Endothelial cell of umbilical vein (primary cell): ENCODE data around the gene ZNFX1. TPM values are rescaled to one million over a fixed set of nuclear protein-coding genes. Genes with fewer than 3 reads are reported as not detected.

Source experiments
- BruUV-seq: library from RNA; stranded (reverse); fragments of 400-500 nt; replicated peaks from 2 replicates; lab custom pipeline; 2021; lab: Mats Ljungman, UMichigan
- CTCF ChIA-PET: fragments of 300-600, 350-600 bp; sonication (Branson Sonifier 250); formaldehyde crosslinking; loops from one replicate; lab custom pipeline; 2021; ENCODE audit warnings: antibody characterized with exemption, inconsistent platforms; lab: Charles Lee
- POLR2A ChIA-PET: fragments of 300-600, 350-600 bp; sonication (Branson Sonifier 250); formaldehyde crosslinking; loops from one replicate; lab custom pipeline; 2021; ENCODE audit warnings: antibody characterized with exemption, inconsistent platforms; lab: Charles Lee
- DNase-seq: peaks from one replicate; pipeline ENCODE4 v3.0.0-alpha.2; 2011; ENCODE audit warnings: low read depth, low spot score
- FAIRE-seq: peaks from 2 replicates; lab custom pipeline; 2011; peaks lifted over from hg19 to GRCh38; lab: Jason Lieb, UNC
- H2AFZ ChIP-seq: 2 replicates; pipeline ENCODE4 v1.6.0; 2012; ENCODE audit warnings: low read depth, low read length, control low read depth, inconsistent platforms
- H3K27ac ChIP-seq: 2 replicates; pipeline ENCODE4 v1.5.1; 2011; ENCODE audit warnings: low read depth, mild to moderate bottlenecking, control low read depth, low read length, moderate library complexity; ENCODE audit not compliant: insufficient read depth
- H3K27me3 ChIP-seq, 2 experiments: 2 replicates each; pipeline versions ENCODE4 v1.6.0 to v1.6.1; 2011; ENCODE audit warnings: low read length in 2 of 2, mixed read lengths in 1 of 2; ENCODE audit not compliant: control insufficient read depth in 2 of 2, insufficient read depth in 2 of 2
- H3K36me3 ChIP-seq, 2 experiments: 2 replicates in 1 of 2; 3 replicates in 1 of 2; pipeline ENCODE4 v1.5.1; 2011; ENCODE audit warnings: low read length in 2 of 2, mild to moderate bottlenecking in 1 of 2, moderate library complexity in 1 of 2; ENCODE audit not compliant: control insufficient read depth in 2 of 2, insufficient read depth in 2 of 2; ENCODE audit errors: extremely low read depth in 1 of 2
- H3K4me1 ChIP-seq: 3 replicates; pipeline ENCODE4 v1.5.1; 2011; ENCODE audit warnings: mild to moderate bottlenecking, low read length; ENCODE audit not compliant: control insufficient read depth, insufficient read depth; ENCODE audit errors: extremely low read depth
- H3K4me2 ChIP-seq: 2 replicates; pipeline ENCODE4 v1.6.1; 2011; ENCODE audit warnings: low read length, control low read depth, mixed read lengths; ENCODE audit not compliant: insufficient read depth
- H3K4me3 ChIP-seq, 3 experiments: fragments of 200-600 bp in 1 of 3; sonication (generic), shearing (Covaris generic) in 1 of 3; replicated peaks in 1 of 3; 2 replicates each; pipeline ENCODE4 v1.5.1; 2011 to 2016; ENCODE audit warnings: control low read depth in 3 of 3, low read length in 3 of 3, mild to moderate bottlenecking in 2 of 3, inconsistent platforms in 1 of 3, low read depth in 1 of 3, moderate library complexity in 1 of 3; ENCODE audit not compliant: insufficient read depth in 1 of 3
- H3K79me2 ChIP-seq: 2 replicates; pipeline ENCODE4 v1.6.0; 2012; ENCODE audit warnings: low read length, inconsistent platforms; ENCODE audit not compliant: control insufficient read depth, insufficient read depth
- H3K9ac ChIP-seq: replicated peaks from 2 replicates; pipeline ENCODE3; 2011; ENCODE audit warnings: low read length, control low read depth; ENCODE audit not compliant: insufficient read depth; ENCODE audit errors: extremely low read depth
- H3K9me1 ChIP-seq: replicated peaks from 3 replicates; pipeline ENCODE4 v1.6.0; 2011; ENCODE audit warnings: mild to moderate bottlenecking, low read length; ENCODE audit not compliant: control insufficient read depth, insufficient read depth; ENCODE audit errors: extremely low read depth
- H3K9me3 ChIP-seq: replicated peaks from 2 replicates; pipeline ENCODE4 v1.5.1; 2012; ENCODE audit warnings: low read length, inconsistent platforms; ENCODE audit not compliant: control insufficient read depth, insufficient read depth
- H4K20me1 ChIP-seq: replicated peaks from 2 replicates; pipeline ENCODE3; 2011; ENCODE audit warnings: mild to moderate bottlenecking, low read length; ENCODE audit not compliant: control insufficient read depth, insufficient read depth; ENCODE audit errors: extremely low read depth
- EZH2 ChIP-seq: IDR thresholded peaks from 2 replicates; pipeline ENCODE4 v1.6.1; 2012; ENCODE audit warnings: borderline replicate concordance, low read depth, mild to moderate bottlenecking, moderate library complexity, low read length, inconsistent platforms; ENCODE audit not compliant: severe bottlenecking
- FOS ChIP-seq: IDR thresholded peaks from 2 replicates; pipeline ENCODE4 v1.6.1; 2011; ENCODE audit warnings: mild to moderate bottlenecking, low read length, moderate library complexity, borderline replicate concordance; ENCODE audit not compliant: insufficient read depth
- GATA2 ChIP-seq: IDR thresholded peaks from 2 replicates; pipeline ENCODE4 v1.7.0; 2011; ENCODE audit warnings: low read depth, mild to moderate bottlenecking, moderate library complexity, mixed read lengths, low read length; ENCODE audit not compliant: insufficient read length, insufficient read depth
- JUN ChIP-seq: IDR thresholded peaks from 2 replicates; pipeline ENCODE4 v1.6.1; 2011; ENCODE audit warnings: borderline replicate concordance, low read depth; ENCODE audit not compliant: insufficient read length, insufficient read depth
- MYC ChIP-seq: IDR thresholded peaks from one replicate; pipeline ENCODE4 v1.6.1; 2011; ENCODE audit warnings: mild to moderate bottlenecking, low read depth, low read length
- POLR2A ChIP-seq: IDR thresholded peaks from 2 replicates; pipeline ENCODE4 v1.6.1; 2012; ENCODE audit warnings: low read depth, mild to moderate bottlenecking, control low read depth, low read length
- POLR2AphosphoS5 ChIP-seq: IDR thresholded peaks from 2 replicates; pipeline ENCODE4 v1.6.1; 2012; ENCODE audit warnings: low read depth, mild to moderate bottlenecking, control low read depth, low read length, moderate library complexity; ENCODE audit not compliant: insufficient read depth
- dilution Hi-C: fragments of 300-500 bp; cut with MboI; formaldehyde crosslinking; loops from one replicate; pipeline ENCODE4 v1.15.0; 2019; ENCODE audit warnings: low sequenced_read_pairs; ENCODE audit not compliant: extremely low pct_ligation_motif_present
- intact Hi-C: fragments of 100-400 bp; cut with micrococcal nuclease; formaldehyde crosslinking; loops from one replicate; pipeline ENCODE4 v1.10.0; 2022
- polyA plus RNA-seq, 4 experiments: library from polyadenylated mRNA; depleted of rRNA in 3 of 4; stranded (reverse) in 3 of 4; unstranded in 1 of 4; fragments of >200 nt; gene quantifications; 2 replicates each; pipeline versions ENCODE4 v1.2.1 to v1.2.3, GENCODE V29; 2011 to 2012; ENCODE audit warnings: missing spikeins in 1 of 4
- total RNA-seq: library from RNA; stranded (reverse); gene quantifications from 2 replicates; pipeline ENCODE4 v1.2.3, GENCODE V29; 2021
- TF ChIP-seq, protein P1 (sequence below), 2 donors: IDR thresholded peaks; 1 replicate in 1 of 2; 2 replicates in 1 of 2; pipeline ENCODE4 v1.5.1; 2011; ENCODE audit warnings: low read length in 2 of 2, mild to moderate bottlenecking in 2 of 2, moderate library complexity in 2 of 2, control low read depth in 1 of 2, inconsistent platforms in 1 of 2, low read depth in 1 of 2; ENCODE audit not compliant: insufficient read depth in 1 of 2; ENCODE audit errors: extremely low read depth in 1 of 2
- TF ChIP-seq, protein P2 (sequence below): IDR thresholded peaks from 2 replicates; pipeline ENCODE4 v1.6.1; 2011; ENCODE audit not compliant: insufficient read depth, insufficient read length

The ZNFX1 gene
- total and polyA plus RNA-seq, 2 donors (not counting 3 experiments of a cell fraction or from before 2014, with no cell fraction given), result 8.3 to 27.9 TPM

DNA sequence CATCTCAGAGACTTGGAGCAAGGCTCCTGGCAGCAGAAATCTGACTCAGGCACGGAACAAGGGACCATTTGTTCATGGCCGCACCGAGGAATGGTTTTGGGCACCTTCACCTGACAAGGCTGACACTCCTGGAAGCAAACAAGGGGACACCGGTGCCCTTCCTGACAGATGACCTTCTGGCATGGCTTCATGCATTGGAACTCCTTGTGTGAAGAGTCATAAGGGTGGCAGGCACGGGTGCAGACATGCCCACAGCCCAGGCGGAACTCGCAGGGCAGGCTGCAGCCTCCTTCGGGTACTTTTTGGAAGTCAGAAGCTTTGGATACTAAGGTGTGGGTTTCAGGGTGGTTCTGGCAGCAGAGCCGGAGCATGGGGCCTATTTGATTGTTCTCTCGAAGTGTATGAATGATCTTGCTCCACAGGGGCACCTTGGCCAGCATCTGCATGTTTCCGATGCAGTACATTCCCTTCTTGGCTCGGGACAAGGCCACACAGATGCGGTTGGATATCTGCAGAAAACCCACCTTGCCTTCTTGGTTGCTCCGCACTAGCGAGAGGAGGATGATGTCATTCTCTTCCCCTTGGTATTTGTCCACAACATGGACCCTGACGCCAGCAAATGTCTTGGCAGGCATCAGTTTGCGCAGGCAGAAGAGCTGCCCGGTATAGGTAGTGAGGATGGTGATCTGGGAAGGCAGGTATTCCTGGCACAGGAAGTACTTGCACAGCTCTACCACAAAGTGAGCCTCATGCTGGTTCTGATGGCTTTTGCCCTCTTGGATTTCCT, 28.8 kb downstream of the ZNFX1 start:
- Histone ChIP-seq H3K79me2 (no peaks in the 10 kb centered on the region), H3K9me1 (no peaks in the 10 kb centered on the region), H3K27ac (no peak overlapping the region), H3K4me1 (peaks cover 26% of the 10 kb centered on the region), H3K36me3 (peaks cover 33 to 42% of the 10 kb centered on the region in 2 experiments), H3K4me2 (no peak overlapping the region), H3K27me3 (no peaks in the 10 kb centered on the region), H3K9me3 (no peaks in the 10 kb centered on the region), H3K4me3 (no peak overlapping the region), H2AFZ (no peak overlapping the region), H4K20me1 (no peaks in the 10 kb centered on the region), H3K9ac (no peak overlapping the region)
- POLR2A ChIA-PET, result interaction anchor here (0.9 kb wide), 1 partner anchor 29 kb away, joined by 3 read pairs; the partner anchor contains the start of gene ZNFX1
- FAIRE-seq, result peak; percentile 58
- TSS peak; percentile 12 for BruUV-seq
- no peak for DNase-seq
- TF ChIP-seq JUN, result no peak
- TF ChIP-seq, protein P1, sequence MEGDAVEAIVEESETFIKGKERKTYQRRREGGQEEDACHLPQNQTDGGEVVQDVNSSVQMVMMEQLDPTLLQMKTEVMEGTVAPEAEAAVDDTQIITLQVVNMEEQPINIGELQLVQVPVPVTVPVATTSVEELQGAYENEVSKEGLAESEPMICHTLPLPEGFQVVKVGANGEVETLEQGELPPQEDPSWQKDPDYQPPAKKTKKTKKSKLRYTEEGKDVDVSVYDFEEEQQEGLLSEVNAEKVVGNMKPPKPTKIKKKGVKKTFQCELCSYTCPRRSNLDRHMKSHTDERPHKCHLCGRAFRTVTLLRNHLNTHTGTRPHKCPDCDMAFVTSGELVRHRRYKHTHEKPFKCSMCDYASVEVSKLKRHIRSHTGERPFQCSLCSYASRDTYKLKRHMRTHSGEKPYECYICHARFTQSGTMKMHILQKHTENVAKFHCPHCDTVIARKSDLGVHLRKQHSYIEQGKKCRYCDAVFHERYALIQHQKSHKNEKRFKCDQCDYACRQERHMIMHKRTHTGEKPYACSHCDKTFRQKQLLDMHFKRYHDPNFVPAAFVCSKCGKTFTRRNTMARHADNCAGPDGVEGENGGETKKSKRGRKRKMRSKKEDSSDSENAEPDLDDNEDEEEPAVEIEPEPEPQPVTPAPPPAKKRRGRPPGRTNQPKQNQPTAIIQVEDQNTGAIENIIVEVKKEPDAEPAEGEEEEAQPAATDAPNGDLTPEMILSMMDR (IDR thresholded peaks at IDR 0.05; ENCODE audit: extremely low read depth in 1 of 2, insufficient read depth in 1 of 2, low read depth in 1 of 2, low read length in 2 of 2), result no peak
- intact Hi-C loops, result no loop called here
- CTCF ChIA-PET, result interaction anchor here (1.8 to 2.1 kb wide), 2 partner anchors 18 to 71 kb away, joined by 4 to 5 read pairs; no protein-coding TSS in a partner anchor
- dilution Hi-C loops, result no loop called here

DNA sequence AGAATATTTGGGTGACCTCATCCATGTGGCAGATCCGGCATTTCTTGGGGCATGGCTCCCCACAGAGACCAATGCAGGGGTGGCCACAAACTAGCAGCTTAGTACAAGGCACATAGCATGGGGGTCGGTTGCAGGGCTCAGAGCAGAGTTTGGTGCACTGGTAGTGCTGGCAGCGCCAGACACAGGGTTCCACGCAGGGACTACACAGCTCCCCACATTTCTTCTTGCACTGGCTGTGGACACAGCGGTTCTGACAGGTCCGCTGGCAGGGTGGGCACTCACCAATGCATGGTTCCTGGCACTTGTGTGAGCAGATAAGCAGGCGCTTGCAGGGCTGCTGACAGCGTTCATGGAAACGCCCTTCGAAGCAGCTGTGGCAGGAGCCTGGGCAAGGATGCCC, 29.6 kb downstream of the ZNFX1 start:
- Histone ChIP-seq H4K20me1 (no peaks in the 10 kb centered on the region), H3K36me3 (peaks cover 31 to 41% of the 10 kb centered on the region in 2 experiments), H3K4me2 (no peak overlapping the region), H3K9me3 (no peaks in the 10 kb centered on the region), H3K27ac (peak overlapping the region; percentile 46), H3K4me3 (no peak overlapping the region), H3K27me3 (no peaks in the 10 kb centered on the region), H3K79me2 (no peaks in the 10 kb centered on the region), H2AFZ (no peak overlapping the region), H3K4me1 (peaks cover 26% of the 10 kb centered on the region), H3K9ac (no peak overlapping the region), H3K9me1 (no peaks in the 10 kb centered on the region)
- BruUV-seq, result no TSS peak
- POLR2A ChIA-PET, result no interaction called here
- intact Hi-C loops (no loop called here), dilution Hi-C loops (no loop called here)
- TF ChIP-seq GATA2, result no peak
- no peak for TF ChIP-seq JUN
- TF ChIP-seq POLR2AphosphoS5, result no peak
- TF ChIP-seq FOS, result no peak
- TF ChIP-seq POLR2A, result no peak
- TF ChIP-seq EZH2, result no peak
- TF ChIP-seq MYC, result no peak
- TF ChIP-seq, protein P1 (IDR thresholded peaks at IDR 0.05; ENCODE audit: extremely low read depth in 1 of 2, insufficient read depth in 1 of 2, low read depth in 1 of 2, low read length in 2 of 2), result no peak
- TF ChIP-seq, protein P2, sequence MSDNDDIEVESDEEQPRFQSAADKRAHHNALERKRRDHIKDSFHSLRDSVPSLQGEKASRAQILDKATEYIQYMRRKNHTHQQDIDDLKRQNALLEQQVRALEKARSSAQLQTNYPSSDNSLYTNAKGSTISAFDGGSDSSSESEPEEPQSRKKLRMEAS, result no peak
- DNase-seq (no peak), FAIRE-seq (no peak)
- CTCF ChIA-PET, result interaction anchor here (2.1 to 6.4 kb wide), 3 partner anchors 19 to 73 kb away, joined by 5 to 121 read pairs (median 16); partner anchors contain the start of gene ZNFX1
